Breast epithelium (tissue), 4 donors: ENCODE results near the gene CSH2. TPM values are rescaled to one million over a fixed set of nuclear protein-coding genes. Genes with fewer than 3 reads are reported as not detected.

Source experiments
- DNase-seq, 2 donors: peaks; one replicate each; pipeline ENCODE4 v3.0.0-alpha.2; 2019; ENCODE audit warnings: low spot score in 2 of 2
- H3K27ac ChIP-seq, 2 donors: fragments of 200-600 bp; sonication (generic) in 1 of 2; one replicate each; pipeline ENCODE4 v1.5.1; 2016 to 2019; ENCODE audit warnings: mild to moderate bottlenecking in 1 of 2
- H3K27me3 ChIP-seq, 2 donors: fragments of 200-600 bp; sonication (generic) in 1 of 2; one replicate each; pipeline versions ENCODE4 v1.5.1 to v1.6.0; 2017 to 2019; ENCODE audit warnings: control low read depth in 1 of 2, mild to moderate bottlenecking in 1 of 2
- H3K36me3 ChIP-seq: fragments of 200-600 bp; one replicate; pipeline ENCODE4 v1.5.1; 2019
- H3K4me1 ChIP-seq, 2 donors: fragments of 200-600 bp; sonication (generic); one replicate each; pipeline ENCODE4 v1.5.1; 2016 to 2019; ENCODE audit warnings: control low read depth in 1 of 2
- H3K4me3 ChIP-seq, 3 donors: fragments of 200-600 bp; sonication (generic); 1 replicate in 2 of 3; 2 replicates in 1 of 3; pipeline ENCODE4 v1.5.1; 2016 to 2019; ENCODE audit warnings: mild to moderate bottlenecking in 3 of 3, moderate library complexity in 2 of 3
- H3K9me3 ChIP-seq, 2 donors: fragments of 200-600 bp; sonication (generic) in 1 of 2; one replicate each; pipeline ENCODE4 v1.5.1; 2016 to 2019; ENCODE audit warnings: control low read depth in 1 of 2
- POLR2A ChIP-seq: fragments of 450-650 bp; IDR thresholded peaks from one replicate; pipeline ENCODE4 v1.6.1; 2016; ENCODE audit warnings: antibody characterized with exemption, mild to moderate bottlenecking, moderate library complexity
- POLR2AphosphoS5 ChIP-seq, 3 donors: sonication (generic); formaldehyde crosslinking; IDR thresholded peaks; one replicate each; pipeline ENCODE4 v1.6.1; 2017; ENCODE audit warnings: antibody characterized with exemption in 3 of 3
- intact Hi-C: fragments of 100-400 bp; cut with DNase I; formaldehyde crosslinking; loops from one replicate; pipeline ENCODE4 v1.15.1; 2023; ENCODE audit warnings: low total_unique reads
- total RNA-seq, 3 donors: library from RNA; depleted of rRNA; stranded (reverse); fragments of >200 nt; gene quantifications; one replicate each; pipeline ENCODE4 v1.1.0, GENCODE V29; 2016
- TF ChIP-seq, protein P1 (sequence below), 3 donors: fragments of 450-650 bp; IDR thresholded peaks; one replicate each; pipeline ENCODE4 v1.5.1; 2016 to 2017; ENCODE audit warnings: antibody characterized with exemption in 3 of 3, mild to moderate bottlenecking in 3 of 3, moderate library complexity in 3 of 3

Gene CSH2
- total RNA-seq, 3 donors from 2014 or later: not detected

DNA sequence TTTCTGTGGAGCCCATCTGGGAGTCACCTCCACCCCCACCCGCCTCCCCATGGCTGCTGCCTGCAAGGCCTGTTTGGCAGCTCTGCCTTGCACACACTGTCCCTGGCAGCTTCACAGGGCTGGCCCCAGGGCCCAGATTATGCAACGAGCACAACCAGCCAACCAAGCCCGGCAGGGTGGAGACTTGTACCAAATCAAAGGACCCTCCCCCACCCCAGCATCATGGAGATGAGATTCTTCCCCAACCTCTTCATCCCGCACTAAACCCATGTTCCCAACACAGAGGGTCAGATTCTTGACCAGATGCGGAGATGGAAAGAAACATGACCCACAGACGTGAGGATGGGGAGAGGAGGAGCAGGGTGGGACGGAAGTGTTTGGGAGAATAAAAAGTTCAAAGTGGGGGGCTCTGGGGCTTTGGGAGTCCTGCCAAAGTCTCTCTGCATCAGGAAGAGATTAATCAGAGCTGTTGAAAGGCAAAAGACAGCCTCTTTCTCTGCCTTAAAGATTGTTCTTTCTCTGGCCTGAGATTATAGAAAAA lies 34.8 kb downstream of the CSH2 start:
- DNase-seq: peak; percentile 91 to 96
- Histone ChIP-seq H3K4me1 (peaks cover 11 to 34% of the 10 kb centered on the region in 2 donors), H3K36me3 (no peaks in the 10 kb centered on the region), H3K27ac (peak overlapping the region; percentile 90 to 92), H3K4me3 (peak overlapping the region; percentile 21 to 69 (median 52)), H3K27me3 (no peaks in the 10 kb centered on the region), H3K9me3 (no peaks in the 10 kb centered on the region)
- intact Hi-C loops: loop anchor here (5.0 kb wide), 1 partner anchor 141 kb away; no protein-coding TSS in a partner anchor
- TF ChIP-seq POLR2AphosphoS5 (IDR thresholded peaks at IDR 0.05) (peak; percentile 82 to 95 (median 84)), POLR2A (no peak)
- TF ChIP-seq, protein P1, sequence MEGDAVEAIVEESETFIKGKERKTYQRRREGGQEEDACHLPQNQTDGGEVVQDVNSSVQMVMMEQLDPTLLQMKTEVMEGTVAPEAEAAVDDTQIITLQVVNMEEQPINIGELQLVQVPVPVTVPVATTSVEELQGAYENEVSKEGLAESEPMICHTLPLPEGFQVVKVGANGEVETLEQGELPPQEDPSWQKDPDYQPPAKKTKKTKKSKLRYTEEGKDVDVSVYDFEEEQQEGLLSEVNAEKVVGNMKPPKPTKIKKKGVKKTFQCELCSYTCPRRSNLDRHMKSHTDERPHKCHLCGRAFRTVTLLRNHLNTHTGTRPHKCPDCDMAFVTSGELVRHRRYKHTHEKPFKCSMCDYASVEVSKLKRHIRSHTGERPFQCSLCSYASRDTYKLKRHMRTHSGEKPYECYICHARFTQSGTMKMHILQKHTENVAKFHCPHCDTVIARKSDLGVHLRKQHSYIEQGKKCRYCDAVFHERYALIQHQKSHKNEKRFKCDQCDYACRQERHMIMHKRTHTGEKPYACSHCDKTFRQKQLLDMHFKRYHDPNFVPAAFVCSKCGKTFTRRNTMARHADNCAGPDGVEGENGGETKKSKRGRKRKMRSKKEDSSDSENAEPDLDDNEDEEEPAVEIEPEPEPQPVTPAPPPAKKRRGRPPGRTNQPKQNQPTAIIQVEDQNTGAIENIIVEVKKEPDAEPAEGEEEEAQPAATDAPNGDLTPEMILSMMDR (IDR thresholded peaks at IDR 0.05): no peak

DNA sequence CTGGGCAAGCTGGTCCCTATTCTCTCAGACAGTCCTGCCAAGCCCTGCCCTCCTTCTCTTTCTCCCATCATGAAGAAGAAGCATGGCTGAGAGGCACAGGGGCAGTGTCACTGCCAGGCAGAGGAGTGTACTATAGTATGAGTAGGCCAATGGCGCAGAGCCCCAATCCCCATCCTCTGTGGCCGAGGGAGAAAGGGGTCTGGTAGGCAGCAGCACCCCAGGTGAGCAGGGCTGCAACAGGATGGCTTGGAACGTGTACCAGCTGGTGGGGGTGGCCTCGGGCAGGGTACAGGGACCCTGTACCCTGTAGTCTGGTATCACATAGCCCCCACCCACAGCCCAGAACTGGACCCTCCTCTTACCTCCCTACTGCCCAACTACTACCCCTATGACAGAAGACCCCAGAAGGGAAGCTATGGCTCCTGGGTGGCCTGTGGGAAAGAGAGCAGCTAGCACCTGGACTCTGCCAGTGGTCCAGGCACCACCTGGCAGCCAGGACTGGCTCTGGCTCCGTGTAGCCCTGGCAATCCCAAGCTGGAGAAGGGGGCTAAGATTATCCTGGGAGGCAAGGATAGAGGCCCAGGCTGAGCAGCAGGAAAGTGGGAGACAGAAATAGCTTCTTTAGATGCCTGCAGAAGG lies 35.4 kb downstream of the CSH2 start:
- TF ChIP-seq POLR2A (no peak), POLR2AphosphoS5 (IDR thresholded peaks at IDR 0.05) (no peak)
- TF ChIP-seq, protein P1 (IDR thresholded peaks at IDR 0.05): no peak
- H3K4me1 ChIP-seq: peaks cover 11 to 33% of the 10 kb centered on the region in 2 donors
- intact Hi-C loops: loop anchor here (5.0 kb wide), 1 partner anchor 141 kb away; no protein-coding TSS in a partner anchor
- H3K4me3 ChIP-seq: peak overlapping the region in 2 of 3 donors; percentile 52 to 69
- no peaks in the 10 kb centered on the region for H3K9me3 ChIP-seq
- no peaks in the 10 kb centered on the region for H3K36me3 ChIP-seq
- H3K27ac ChIP-seq: peak overlapping the region; percentile 90 to 92
- H3K27me3 ChIP-seq: no peaks in the 10 kb centered on the region
- DNase-seq: no peak

DNA sequence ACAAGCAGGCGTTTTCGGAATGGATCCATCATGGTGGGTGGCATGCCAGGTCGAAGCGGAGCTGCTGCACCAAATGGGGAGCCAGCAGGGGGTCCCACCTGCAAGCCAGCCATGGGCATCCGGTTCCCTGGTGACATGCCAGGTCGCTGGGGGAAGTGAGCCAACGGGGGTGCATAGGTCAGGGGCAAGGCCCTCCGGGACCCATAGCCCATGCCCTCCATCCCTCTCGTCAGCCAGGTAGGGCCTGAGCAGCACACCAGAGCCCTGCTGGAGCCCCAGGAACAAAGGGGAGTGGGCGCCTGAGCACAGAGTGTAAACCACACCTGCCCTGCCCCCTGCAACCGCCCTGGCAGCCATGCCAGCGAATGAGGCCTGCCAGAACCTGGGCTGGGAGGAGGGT lies 36.0 kb downstream of the CSH2 start:
- peaks cover 11 to 33% of the 10 kb centered on the region in 2 donors for H3K4me1 ChIP-seq
- intact Hi-C loops: loop anchor here (5.0 kb wide), 1 partner anchor 140 kb away; no protein-coding TSS in a partner anchor

DNA sequence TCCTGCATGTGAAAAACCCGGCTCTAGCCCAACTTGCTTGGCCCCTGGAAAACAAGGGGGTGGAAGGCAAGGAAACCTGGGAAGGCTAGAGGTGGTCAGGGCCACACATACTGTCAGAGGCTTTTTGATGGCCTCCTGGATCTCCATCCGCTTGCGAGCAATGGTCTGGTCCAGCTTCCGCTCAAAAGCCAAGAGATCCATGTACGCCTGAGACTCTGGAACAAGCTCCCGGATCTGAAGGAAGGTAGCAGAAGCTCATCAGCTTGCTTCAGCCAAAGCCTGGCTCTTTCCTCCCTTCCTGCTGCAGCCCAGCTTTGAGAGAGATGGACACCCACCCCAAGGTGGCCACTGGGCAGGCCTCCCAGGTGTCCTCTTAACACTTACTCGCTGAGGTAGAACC lies 36.7 kb downstream of the CSH2 start:
- H3K36me3 ChIP-seq: no peaks in the 10 kb centered on the region
- H3K4me1 ChIP-seq: peaks cover 11 to 33% of the 10 kb centered on the region in 2 donors
- peak overlapping the region; percentile 90 to 92 for H3K27ac ChIP-seq

More for the DNA sequence above, 36.0 kb downstream of the CSH2 start:
- Histone ChIP-seq H3K9me3 (no peaks in the 10 kb centered on the region), H3K4me3 (peak overlapping the region in 1 of 3 donors; percentile 52), H3K36me3 (no peaks in the 10 kb centered on the region), H3K27ac (peak overlapping the region; percentile 90 to 92), H3K27me3 (no peaks in the 10 kb centered on the region)
- no peak for DNase-seq
- TF ChIP-seq, protein P1 (IDR thresholded peaks at IDR 0.05): no peak
- TF ChIP-seq POLR2AphosphoS5 (IDR thresholded peaks at IDR 0.05) (no peak), POLR2A (no peak)

More for the DNA sequence above, 36.7 kb downstream of the CSH2 start:
- H3K27me3 ChIP-seq: no peaks in the 10 kb centered on the region
- no peaks in the 10 kb centered on the region for H3K9me3 ChIP-seq
- intact Hi-C loops: loop anchor here (5.0 kb wide), 1 partner anchor 140 kb away; no protein-coding TSS in a partner anchor
- no peak for DNase-seq
- TF ChIP-seq POLR2AphosphoS5 (IDR thresholded peaks at IDR 0.05): no peak
- TF ChIP-seq POLR2A: no peak
- TF ChIP-seq, protein P1 (IDR thresholded peaks at IDR 0.05): no peak
- no peak overlapping the region for H3K4me3 ChIP-seq
